ENCODE data around the gene CRK.

CRK gene

DNA sequence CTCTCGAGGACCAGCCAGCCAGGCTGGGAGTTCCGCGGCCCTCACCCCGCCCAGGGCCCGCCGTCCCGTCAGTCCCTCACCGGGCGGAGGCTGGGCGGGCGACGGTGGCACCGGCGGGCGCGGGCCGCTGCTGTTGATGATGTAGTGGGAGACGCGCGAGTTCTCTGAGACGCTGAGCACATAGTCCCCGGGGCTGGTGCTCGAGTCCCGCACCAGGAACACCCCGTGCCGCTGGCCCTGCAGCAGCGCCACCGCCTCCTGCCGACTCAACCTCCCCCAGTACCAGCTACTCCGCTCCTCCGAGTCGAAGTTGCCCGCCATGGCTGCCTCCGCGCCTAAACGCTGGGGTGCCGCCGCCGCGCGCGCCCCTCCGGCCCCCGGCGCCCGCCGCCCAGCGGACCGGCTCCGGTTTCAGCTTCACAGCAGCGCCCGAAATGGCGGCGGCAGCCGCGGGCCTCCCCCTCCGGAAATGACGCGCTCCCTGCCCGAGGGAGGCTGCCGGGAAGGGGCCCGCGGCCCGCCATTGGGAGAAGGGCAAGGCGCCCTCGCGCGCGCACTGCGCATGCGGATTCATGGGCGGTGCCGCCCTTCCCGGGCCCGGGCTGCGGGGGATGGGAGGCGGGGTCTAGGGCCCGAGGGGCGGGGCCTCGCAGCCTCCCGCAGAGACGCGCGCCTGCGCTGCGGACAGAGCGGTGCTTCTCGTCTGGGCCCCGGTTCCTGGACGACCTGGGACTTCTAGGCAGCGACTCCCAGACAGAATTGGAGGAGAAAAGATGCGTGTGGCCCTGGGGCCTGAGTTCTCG lies at the start of gene CRK:
Gene CRK, minus strand, starts transcription at position 436 of the 803 bp plus-strand sequence. Its CDS starts 115 bp downstream, at position 321.
- TF ChIP-seq, protein P1, sequence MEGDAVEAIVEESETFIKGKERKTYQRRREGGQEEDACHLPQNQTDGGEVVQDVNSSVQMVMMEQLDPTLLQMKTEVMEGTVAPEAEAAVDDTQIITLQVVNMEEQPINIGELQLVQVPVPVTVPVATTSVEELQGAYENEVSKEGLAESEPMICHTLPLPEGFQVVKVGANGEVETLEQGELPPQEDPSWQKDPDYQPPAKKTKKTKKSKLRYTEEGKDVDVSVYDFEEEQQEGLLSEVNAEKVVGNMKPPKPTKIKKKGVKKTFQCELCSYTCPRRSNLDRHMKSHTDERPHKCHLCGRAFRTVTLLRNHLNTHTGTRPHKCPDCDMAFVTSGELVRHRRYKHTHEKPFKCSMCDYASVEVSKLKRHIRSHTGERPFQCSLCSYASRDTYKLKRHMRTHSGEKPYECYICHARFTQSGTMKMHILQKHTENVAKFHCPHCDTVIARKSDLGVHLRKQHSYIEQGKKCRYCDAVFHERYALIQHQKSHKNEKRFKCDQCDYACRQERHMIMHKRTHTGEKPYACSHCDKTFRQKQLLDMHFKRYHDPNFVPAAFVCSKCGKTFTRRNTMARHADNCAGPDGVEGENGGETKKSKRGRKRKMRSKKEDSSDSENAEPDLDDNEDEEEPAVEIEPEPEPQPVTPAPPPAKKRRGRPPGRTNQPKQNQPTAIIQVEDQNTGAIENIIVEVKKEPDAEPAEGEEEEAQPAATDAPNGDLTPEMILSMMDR (IDR thresholded peaks at IDR 0.05) = no peak

GRCh38 chr17:1505586-1505985 lies 49.6 kb upstream of the CRK start:
- TF ChIP-seq, protein P1 (IDR thresholded peaks at IDR 0.05) = no peak

- TF ChIP-seq, protein P1 (IDR thresholded peaks at IDR 0.05) = no peak
Observed at GRCh38 chr17:1504866-1505265, 48.8 kb upstream of the CRK start.

DNA sequence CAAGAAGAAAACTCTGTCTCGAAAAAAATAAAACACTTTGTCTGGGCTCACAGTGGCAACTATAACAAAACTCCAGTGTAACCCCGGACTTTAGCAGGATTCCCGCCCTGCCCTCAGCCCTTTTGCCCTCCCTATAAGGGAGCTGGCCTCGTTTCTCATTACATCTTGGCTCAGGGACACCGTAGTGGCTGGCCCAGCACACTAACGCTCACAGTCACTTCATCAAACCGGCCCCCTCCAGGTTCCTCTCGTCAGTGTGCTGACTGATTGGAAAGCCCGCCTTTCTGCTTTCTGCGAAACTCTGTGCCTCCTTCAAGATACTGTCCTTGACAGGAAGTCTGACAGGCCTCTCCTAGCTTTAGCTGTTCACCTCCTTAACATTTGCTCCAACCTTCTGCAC lies 47.7 kb upstream of the CRK start:
- TF ChIP-seq, protein P1 (IDR thresholded peaks at IDR 0.05) = no peak

DNA sequence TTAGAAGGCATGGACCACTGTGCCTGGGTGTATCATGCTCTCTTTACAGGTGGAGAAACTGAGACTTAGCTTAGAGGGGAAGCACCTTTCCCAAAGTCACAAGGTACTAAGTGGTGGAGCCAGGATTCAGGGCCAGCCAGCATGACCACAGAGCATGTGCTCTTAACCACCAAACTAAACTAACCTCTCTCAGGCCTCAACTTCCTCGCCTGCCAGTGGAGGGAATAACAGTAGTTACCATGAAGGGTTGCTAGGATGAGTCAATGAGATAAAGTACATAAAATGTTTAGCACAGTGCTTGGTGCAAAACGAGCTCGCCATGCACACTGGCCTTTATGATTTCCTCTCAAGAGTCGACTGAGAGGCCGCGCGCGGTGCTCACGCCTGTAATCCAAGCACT lies 42.8 kb upstream of the CRK start:
- TF ChIP-seq, protein P1 (IDR thresholded peaks at IDR 0.05) = no peak

- TF ChIP-seq, protein P1 (IDR thresholded peaks at IDR 0.05) = no peak
Observed at GRCh38 chr17:1498233-1498632, 42.2 kb upstream of the CRK start.

GRCh38 chr17:1497831-1498230 lies 41.8 kb upstream of the CRK start:
- TF ChIP-seq, protein P1 (IDR thresholded peaks at IDR 0.05) = no peak

Measured in LNCAP (cell line).